Astrocyte of the hippocampus (primary cell): ENCODE results near the gene DACT3.

Experiments
- DNase-seq: peaks from one replicate; pipeline ENCODE4 v3.0.0; 2011; ENCODE audit warnings: low read depth, low spot score

DACT3 gene

GRCh38 chr19:46598372-46598917 lies 62.5 kb downstream of the DACT3 start:
- DNase-seq: no peak
